ENCODE data around the gene OR2K2. TPM values are rescaled to one million over a fixed set of nuclear protein-coding genes. Genes with fewer than 3 reads are reported as not detected.
A peak's percentile ranks its signal among the peaks of the same experiment; 100 is the strongest.
"Not testable (repeated sequence)": the region's sequence is repeated elsewhere in the genome, so short reads cannot be mapped to it uniquely, and the experiment has no call there.

The OR2K2 gene
- polyA plus RNA-seq, 4 donors: not detected

DNA sequence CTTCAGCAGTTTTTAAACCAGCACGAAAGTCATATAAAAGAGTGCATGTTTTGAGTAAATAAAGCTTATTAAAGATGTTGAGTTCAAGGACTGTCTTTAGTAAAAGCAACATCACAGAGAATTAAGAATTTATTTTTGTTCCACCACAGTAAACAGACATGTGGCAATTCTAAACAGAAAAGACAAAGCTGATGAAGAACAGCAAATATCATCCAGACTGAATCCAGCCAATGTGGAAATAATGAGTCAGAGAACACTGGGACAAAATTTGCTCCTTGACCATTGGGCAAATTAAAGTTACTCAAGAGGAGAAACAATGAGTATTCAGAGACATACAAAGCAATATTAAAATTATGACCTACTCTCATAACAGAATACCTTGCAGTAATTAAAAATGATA, 28.8 kb downstream of the OR2K2 start:
- Histone ChIP-seq H3K27me3 (ENCODE audit: control insufficient read depth in 3 of 3, insufficient read depth in 3 of 3, low read length in 3 of 3) (no peaks in the 10 kb centered on the region), H3K27ac (ENCODE audit: low read depth in 1 of 3, low read length in 2 of 3) (no peak overlapping the region), H3K4me1 (ENCODE audit: control insufficient read depth in 3 of 3, insufficient read depth in 2 of 3, low read depth in 1 of 3, low read length in 2 of 3) (no peaks in the 10 kb centered on the region), H3K9me3 (ENCODE audit: control insufficient read depth in 2 of 2, insufficient read depth in 1 of 2, low read depth in 1 of 2, low read length in 1 of 2) (no peaks in the 10 kb centered on the region), H3K4me3 (ENCODE audit: low read depth in 1 of 3, low read length in 3 of 3) (no peak overlapping the region), H3K36me3 (ENCODE audit: control insufficient read depth in 3 of 3, insufficient read depth in 2 of 3, low read depth in 1 of 3, low read length in 3 of 3) (no peaks in the 10 kb centered on the region)
- DNase-seq (peak in 1 of 2 donors; percentile 21), FAIRE-seq (no peak)
- 53 to 73% (median 62%) methylated on average over 1 of the region's 1 CpG for WGBS, 3 donors

DNA sequence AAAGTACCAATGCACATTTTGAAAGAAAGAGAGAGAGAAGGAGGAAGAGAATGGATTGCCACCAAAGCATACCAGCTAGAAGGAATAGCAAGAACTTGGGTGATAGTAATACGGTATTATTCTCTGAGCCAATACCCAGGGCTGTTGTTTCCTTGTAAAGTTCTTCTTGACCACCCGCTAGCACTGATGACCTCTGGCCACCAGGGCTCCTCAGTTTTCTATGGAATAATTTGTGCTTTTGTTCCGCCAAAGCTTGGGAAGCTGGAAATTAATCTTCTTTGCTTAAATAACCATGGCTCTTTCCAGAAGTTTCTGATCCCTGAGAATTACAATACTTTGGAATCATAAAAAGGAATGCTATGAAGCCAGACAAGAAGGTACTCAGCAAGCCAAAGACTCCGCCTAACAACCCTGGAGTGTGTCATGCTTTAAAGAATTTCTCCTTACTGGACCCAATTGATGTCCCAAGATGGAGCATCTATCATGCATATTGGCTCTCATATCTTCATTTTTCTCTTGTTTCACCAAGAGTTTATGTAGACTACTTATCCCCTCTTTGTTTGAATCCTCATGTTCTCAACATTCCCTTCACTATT, 29.8 kb downstream of the OR2K2 start:
- H3K4me3 ChIP-seq (ENCODE audit: low read depth in 1 of 3, low read length in 3 of 3): no peak overlapping the region
- H3K27ac ChIP-seq (ENCODE audit: low read depth in 1 of 3, low read length in 2 of 3): no peak overlapping the region
- FAIRE-seq (no peak), DNase-seq (no peak)
- no peaks in the 10 kb centered on the region for H3K4me1 ChIP-seq (ENCODE audit: control insufficient read depth in 3 of 3, insufficient read depth in 2 of 3, low read depth in 1 of 3, low read length in 2 of 3)
- H3K9me3 ChIP-seq (ENCODE audit: control insufficient read depth in 2 of 2, insufficient read depth in 1 of 2, low read depth in 1 of 2, low read length in 1 of 2): no peaks in the 10 kb centered on the region
- 84 to 87% (median 87%) methylated on average over 4 of the region's 4 CpGs for WGBS, 3 donors
- no peaks in the 10 kb centered on the region for H3K36me3 ChIP-seq (ENCODE audit: control insufficient read depth in 3 of 3, insufficient read depth in 2 of 3, low read depth in 1 of 3, low read length in 3 of 3)
- H3K27me3 ChIP-seq (ENCODE audit: control insufficient read depth in 3 of 3, insufficient read depth in 3 of 3, low read length in 3 of 3): no peaks in the 10 kb centered on the region

GRCh38 chr9:111299599-111299966, 30.4 kb downstream of the OR2K2 start:
- not testable (repeated sequence) for FAIRE-seq; H3K27ac ChIP-seq (ENCODE audit: low read depth in 1 of 3, low read length in 2 of 3); H3K9me3 ChIP-seq (ENCODE audit: control insufficient read depth in 2 of 2, insufficient read depth in 1 of 2, low read depth in 1 of 2, low read length in 1 of 2); H3K27me3 ChIP-seq (ENCODE audit: control insufficient read depth in 3 of 3, insufficient read depth in 3 of 3, low read length in 3 of 3); DNase-seq; H3K36me3 ChIP-seq (ENCODE audit: control insufficient read depth in 3 of 3, insufficient read depth in 2 of 3, low read depth in 1 of 3, low read length in 3 of 3); H3K4me1 ChIP-seq (ENCODE audit: control insufficient read depth in 3 of 3, insufficient read depth in 2 of 3, low read depth in 1 of 3, low read length in 2 of 3); H3K4me3 ChIP-seq (ENCODE audit: low read depth in 1 of 3, low read length in 3 of 3)
- WGBS, 3 donors: 48 to 57% (median 48%) methylated on average over 4 of the region's 4 CpGs

GRCh38 chr9:111298731-111299598, 31.1 kb downstream of the OR2K2 start:
- FAIRE-seq: peak; percentile 75
- H3K4me1 ChIP-seq (ENCODE audit: control insufficient read depth in 3 of 3, insufficient read depth in 2 of 3, low read depth in 1 of 3, low read length in 2 of 3): no peaks in the 10 kb centered on the region

DNA sequence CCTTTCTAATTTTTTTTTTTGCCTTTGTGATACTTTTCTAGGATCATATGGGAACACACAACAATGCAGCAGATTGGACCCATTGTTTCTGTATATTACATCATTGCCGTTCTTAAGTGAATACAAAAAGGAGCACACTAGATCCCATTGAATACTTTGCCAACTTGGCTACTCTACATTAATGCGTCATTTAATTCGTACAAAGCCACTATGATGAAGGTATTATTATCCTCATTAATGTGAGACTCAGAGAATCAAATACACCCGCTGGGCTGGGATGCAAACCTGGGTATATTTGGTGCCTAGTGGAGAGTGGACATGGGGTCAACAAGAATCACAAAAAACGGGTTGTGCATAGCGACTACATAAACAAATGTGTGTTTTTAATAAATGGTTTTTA, 31.9 kb downstream of the OR2K2 start:
- Histone ChIP-seq H3K27me3 (ENCODE audit: control insufficient read depth in 3 of 3, insufficient read depth in 3 of 3, low read length in 3 of 3) (no peaks in the 10 kb centered on the region), H3K36me3 (ENCODE audit: control insufficient read depth in 3 of 3, insufficient read depth in 2 of 3, low read depth in 1 of 3, low read length in 3 of 3) (no peaks in the 10 kb centered on the region), H3K9me3 (ENCODE audit: control insufficient read depth in 2 of 2, insufficient read depth in 1 of 2, low read depth in 1 of 2, low read length in 1 of 2) (no peaks in the 10 kb centered on the region), H3K27ac (ENCODE audit: low read depth in 1 of 3, low read length in 2 of 3) (peak overlapping the region in 1 of 3 donors; percentile 58), H3K4me3 (ENCODE audit: low read depth in 1 of 3, low read length in 3 of 3) (no peak overlapping the region), H3K4me1 (ENCODE audit: control insufficient read depth in 3 of 3, insufficient read depth in 2 of 3, low read depth in 1 of 3, low read length in 2 of 3) (no peaks in the 10 kb centered on the region)
- DNase-seq (no peak), FAIRE-seq (no peak)
- 81 to 90% (median 87%) methylated on average over 6 of the region's 6 CpGs for WGBS, 3 donors

More at GRCh38 chr9:111298731-111299598, 31.1 kb downstream of the OR2K2 start:
- Histone ChIP-seq H3K27me3 (ENCODE audit: control insufficient read depth in 3 of 3, insufficient read depth in 3 of 3, low read length in 3 of 3) (no peaks in the 10 kb centered on the region), H3K9me3 (ENCODE audit: control insufficient read depth in 2 of 2, insufficient read depth in 1 of 2, low read depth in 1 of 2, low read length in 1 of 2) (no peaks in the 10 kb centered on the region), H3K4me3 (ENCODE audit: low read depth in 1 of 3, low read length in 3 of 3) (no peak overlapping the region), H3K36me3 (ENCODE audit: control insufficient read depth in 3 of 3, insufficient read depth in 2 of 3, low read depth in 1 of 3, low read length in 3 of 3) (no peaks in the 10 kb centered on the region), H3K27ac (ENCODE audit: low read depth in 1 of 3, low read length in 2 of 3) (peak overlapping the region in 1 of 3 donors; percentile 13)
- 15 to 27% (median 22%) methylated on average over 6 of the region's 6 CpGs for WGBS, 3 donors
- DNase-seq: peak; percentile 58 to 63

- Histone ChIP-seq H3K9me3 (ENCODE audit: control insufficient read depth in 2 of 2, insufficient read depth in 1 of 2, low read depth in 1 of 2, low read length in 1 of 2) (no peaks in the 10 kb centered on the region), H3K4me1 (ENCODE audit: control insufficient read depth in 3 of 3, insufficient read depth in 2 of 3, low read depth in 1 of 3, low read length in 2 of 3) (no peaks in the 10 kb centered on the region), H3K27me3 (ENCODE audit: control insufficient read depth in 3 of 3, insufficient read depth in 3 of 3, low read length in 3 of 3) (no peaks in the 10 kb centered on the region), H3K4me3 (ENCODE audit: low read depth in 1 of 3, low read length in 3 of 3) (no peak overlapping the region), H3K27ac (ENCODE audit: low read depth in 1 of 3, low read length in 2 of 3) (no peak overlapping the region), H3K36me3 (ENCODE audit: control insufficient read depth in 3 of 3, insufficient read depth in 2 of 3, low read depth in 1 of 3, low read length in 3 of 3) (no peaks in the 10 kb centered on the region)
- no peak for FAIRE-seq
- 80 to 89% (median 83%) methylated on average over 2 of the region's 2 CpGs for WGBS, 3 donors
- no peak for DNase-seq
Measured at GRCh38 chr9:111297066-111297824, 32.8 kb downstream of the OR2K2 start.

- DNase-seq: no peak
- Histone ChIP-seq H3K4me1 (ENCODE audit: control insufficient read depth in 3 of 3, insufficient read depth in 2 of 3, low read depth in 1 of 3, low read length in 2 of 3) (no peaks in the 10 kb centered on the region), H3K4me3 (ENCODE audit: low read depth in 1 of 3, low read length in 3 of 3) (no peak overlapping the region), H3K27me3 (ENCODE audit: control insufficient read depth in 3 of 3, insufficient read depth in 3 of 3, low read length in 3 of 3) (no peaks in the 10 kb centered on the region), H3K36me3 (ENCODE audit: control insufficient read depth in 3 of 3, insufficient read depth in 2 of 3, low read depth in 1 of 3, low read length in 3 of 3) (no peaks in the 10 kb centered on the region), H3K9me3 (ENCODE audit: control insufficient read depth in 2 of 2, insufficient read depth in 1 of 2, low read depth in 1 of 2, low read length in 1 of 2) (no peaks in the 10 kb centered on the region), H3K27ac (ENCODE audit: low read depth in 1 of 3, low read length in 2 of 3) (no peak overlapping the region)
- FAIRE-seq: no peak
- 71 to 85% (median 72%) methylated on average over 2 of the region's 2 CpGs for WGBS, 3 donors
Measured at GRCh38 chr9:111294691-111295451, 35.2 kb downstream of the OR2K2 start.

DNA sequence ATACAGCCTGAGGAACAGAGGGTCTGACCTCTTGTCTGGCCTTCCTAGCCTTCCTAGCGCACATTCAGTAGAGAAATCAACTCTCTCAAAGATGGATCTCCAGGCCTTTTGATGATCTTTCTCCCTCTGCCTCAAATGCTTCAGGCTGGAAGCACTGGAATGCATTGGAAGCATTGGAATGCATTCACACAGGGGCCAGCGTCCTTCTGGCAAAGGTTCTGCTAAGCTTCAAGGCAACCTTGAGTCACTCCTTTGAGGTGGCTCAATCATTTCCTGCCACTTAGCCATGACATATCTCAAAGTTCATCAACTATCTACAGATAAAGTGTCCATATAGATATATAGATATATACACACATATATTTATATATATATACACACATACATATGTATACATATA, 42.9 kb downstream of the OR2K2 start:
- no peaks in the 10 kb centered on the region for H3K4me1 ChIP-seq (ENCODE audit: control insufficient read depth in 3 of 3, insufficient read depth in 2 of 3, low read depth in 1 of 3, low read length in 2 of 3)
- no peaks in the 10 kb centered on the region for H3K36me3 ChIP-seq (ENCODE audit: control insufficient read depth in 3 of 3, insufficient read depth in 2 of 3, low read depth in 1 of 3, low read length in 3 of 3)
- no peaks in the 10 kb centered on the region for H3K27me3 ChIP-seq (ENCODE audit: control insufficient read depth in 3 of 3, insufficient read depth in 3 of 3, low read length in 3 of 3)
- H3K27ac ChIP-seq (ENCODE audit: low read depth in 1 of 3, low read length in 2 of 3): no peak overlapping the region
- DNase-seq (no peak), FAIRE-seq (no peak)
- no peak overlapping the region for H3K4me3 ChIP-seq (ENCODE audit: low read depth in 1 of 3, low read length in 3 of 3)
- 58 to 73% (median 72%) methylated on average over 2 of the region's 2 CpGs for WGBS, 3 donors
- H3K9me3 ChIP-seq (ENCODE audit: control insufficient read depth in 2 of 2, insufficient read depth in 1 of 2, low read depth in 1 of 2, low read length in 1 of 2): no peaks in the 10 kb centered on the region

Measured in small intestine (tissue), 7 donors.